ENCODE measurements around the gene ZER1. TPM values are rescaled to one million over a fixed set of nuclear protein-coding genes. Genes with fewer than 3 reads are reported as not detected.
A peak's percentile ranks its signal among the peaks of the same experiment; 100 is the strongest.

ZER1 gene
- total and polyA plus RNA-seq, 2 of the 4 experiments (the other 2 are of a cell fraction): 7.7 to 34.9 TPM

DNA sequence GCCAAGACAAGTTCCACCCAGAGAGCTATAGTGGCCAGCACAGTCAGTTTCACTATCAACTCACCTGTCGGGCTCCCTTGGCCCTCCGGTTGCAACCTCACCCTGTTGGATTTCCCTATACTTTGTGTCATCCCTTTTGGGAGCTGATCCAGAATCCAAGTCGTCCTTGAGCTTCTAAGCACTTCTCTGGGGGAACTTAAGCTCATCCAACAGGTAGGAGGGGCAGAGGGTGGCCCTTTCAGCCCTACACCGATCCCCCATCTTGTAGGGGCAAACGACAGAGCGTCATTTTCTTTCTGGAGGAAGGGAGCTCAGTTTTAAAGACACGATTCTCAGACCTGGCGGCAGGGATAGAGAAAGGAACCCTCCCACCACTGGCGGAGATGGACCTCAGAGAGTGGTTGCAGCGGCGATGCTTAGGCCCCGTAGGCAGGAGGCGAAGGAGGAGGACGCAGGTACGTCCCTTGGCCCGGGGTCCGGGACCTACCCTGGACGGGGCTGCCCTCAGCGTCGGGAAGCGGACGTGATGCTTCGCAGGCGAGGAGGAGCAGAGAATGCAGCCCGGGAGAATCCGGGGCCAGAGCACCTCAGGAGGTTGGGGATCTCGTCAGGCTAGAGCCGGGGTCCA is 519 bp downstream of the ZER1 start:
- POLR2A ChIA-PET (ENCODE audit: unreplicated experiment): no interaction called here
- no TSS peak for BruUV-seq (replicated peaks)
- H2AK5ac ChIP-seq (ENCODE audit: low read depth, low read length): peak overlapping the region; percentile 3; the same call in 1 of the 2 replicates
- peak overlapping the region; percentile 1 for H3K14ac ChIP-seq (replicated peaks; ENCODE audit: low read depth, low read length)
- H2BK15ac ChIP-seq (ENCODE audit: low read depth, low read length): no peak overlapping the region
- WGBS, 2 experiments (ENCODE audit: extremely low coverage in 2 of 2, insufficient read length in 1 of 2): 0% methylated on average over 9 of the region's 28 CpGs; no CpG with 5 or more reads in 1 of the 2 experiments
- peak overlapping the region; percentile 81 for H3K4ac ChIP-seq (ENCODE audit: low read depth, low read length)
- TF ChIP-seq BHLHE40 (IDR thresholded peaks at IDR 0.05; ENCODE audit: low read depth, low read length) (no peak), POLR2A (IDR thresholded peaks at IDR 0.05; ENCODE audit: low read depth, low read length) (peak; percentile 1; the same call in 1 of the 2 replicates), USF2 (IDR thresholded peaks at IDR 0.05; ENCODE audit: low read depth, low read length) (no peak)
- peak overlapping the region; percentile 88 for H2AK9ac ChIP-seq (replicated peaks; ENCODE audit: low read depth, low read length, poor library complexity)
- H3K18ac ChIP-seq (ENCODE audit: low read depth, low read length): 0 out of 2 replicates have a peak overlapping the region, but pooled peaks have one; percentile 3
- in situ Hi-C loops (cut with MboI; ENCODE audit: low sequenced_read_pairs) (no loop called here), dilution Hi-C loops (cut with HindIII; ENCODE audit: low sequenced_read_pairs, unreplicated experiment) (no loop called here), intact Hi-C loops (cut with micrococcal nuclease) (loop anchor here (1.0 to 2.0 kb wide), 2 partner anchors 16 to 177 kb away; partner anchors contain the start of gene TBC1D13)
- peaks cover 4% of the 10 kb centered on the region for H3K36me3 ChIP-seq (ENCODE audit: control insufficient read depth, insufficient read depth, low read length)
- H3K56ac ChIP-seq (ENCODE audit: extremely low read depth, insufficient read depth, low read length): 0 out of 2 replicates have a peak overlapping the region, but pooled peaks have one; percentile 7
- peak overlapping the region; percentile 100 for H3K4me2 ChIP-seq (ENCODE audit: low read depth, low read length)
- H4K91ac ChIP-seq (ENCODE audit: insufficient read depth, low read depth, low read length): no peak overlapping the region; the same call in 1 of the 2 replicates
- peak overlapping the region; percentile 17 for H4K5ac ChIP-seq (ENCODE audit: low read depth, low read length)
- H4K8ac ChIP-seq (ENCODE audit: low read depth in 2 of 2, low read length in 2 of 2): peak overlapping the region; percentile 36 to 41; a peak in 2 of 4 replicates
- no peak overlapping the region for H2BK20ac ChIP-seq (ENCODE audit: low read depth, low read length)
- peaks cover 7% of the 10 kb centered on the region; the same call in 1 of the 2 replicates for H3K9me1 ChIP-seq (ENCODE audit: insufficient read depth, low read length)
- peaks cover 2% of the 10 kb centered on the region; the same call in 1 of the 2 replicates for H3K9me3 ChIP-seq (ENCODE audit: control insufficient read depth, insufficient read depth, low read length)
- ATAC-seq (ENCODE audit: low read depth) (peak; percentile 67), DNase-seq (peak; percentile 12)
- H3K27me3 ChIP-seq (ENCODE audit: control insufficient read depth, insufficient read depth, low read length): no peaks in the 10 kb centered on the region
- H2AFZ ChIP-seq (replicated peaks; ENCODE audit: low read length, poor library complexity): peak overlapping the region; percentile 99
- H2BK120ac ChIP-seq (ENCODE audit: low read depth, low read length): peak overlapping the region; percentile 29
- H3K23ac ChIP-seq (ENCODE audit: low read depth, low read length): peak overlapping the region; percentile 73; the same call in 1 of the 2 replicates
- peaks cover 5% of the 10 kb centered on the region for H3K4me1 ChIP-seq (ENCODE audit: control insufficient read depth, insufficient read depth, low read length)
- H3K9ac ChIP-seq (ENCODE audit: low read depth, low read length): peak overlapping the region; percentile 93
- H3K27ac ChIP-seq (ENCODE audit: insufficient read depth, low read length): peak overlapping the region; percentile 76
- CTCF ChIA-PET: interaction anchor here (0.6 to 1.0 kb wide), 2 partner anchors 11 to 853 kb away, joined by 3 to 4 read pairs; no protein-coding TSS in a partner anchor
- H4K20me1 ChIP-seq (ENCODE audit: insufficient read depth, low read length): peaks cover 3% of the 10 kb centered on the region; the same call in 1 of the 2 replicates
- peaks cover 20 to 49% of the 10 kb centered on the region in 2 experiments for H3K79me1 ChIP-seq (ENCODE audit: low read depth in 1 of 2, low read length in 2 of 2)
- H3K4me3 ChIP-seq (ENCODE audit: insufficient read depth, low read depth, low read length): peak overlapping the region; percentile 99
- H2BK5ac ChIP-seq (ENCODE audit: low read depth, low read length, poor library complexity, severe bottlenecking): peak overlapping the region; percentile 53
